ENCODE measurements around the gene RAPGEF2. TPM values are rescaled to one million over a fixed set of nuclear protein-coding genes. Genes with fewer than 3 reads are reported as not detected.

The RAPGEF2 gene
- total and polyA plus RNA-seq, 2 experiments from 2014 or later = 10.2 to 63.1 TPM

- TF ChIP-seq ZNF462 (CRISPR knock-in tag; IDR thresholded peaks at IDR 0.05) (no peak), ZNF331 (CRISPR knock-in tag; IDR thresholded peaks at IDR 0.05; ENCODE audit: low read depth) (no peak), NANOG (IDR thresholded peaks at IDR 0.05; ENCODE audit: borderline replicate concordance) (no peak)
Measured at GRCh38 chr4:159163521-159163920, 60.6 kb downstream of the RAPGEF2 start (continued).

- H3K36me3 ChIP-seq (ENCODE audit: insufficient read depth) = no peaks in the 10 kb centered on the region
- H3K9me3 Mint-ChIP-seq = no peaks in the 10 kb centered on the region
- TF ChIP-seq REST (IDR thresholded peaks at IDR 0.05; ENCODE audit: unreplicated experiment) = no peak
- TF ChIP-seq ZNF114 (CRISPR knock-in tag; IDR thresholded peaks at IDR 0.05) = no peak
- TF ChIP-seq POLR2AphosphoS5 (IDR thresholded peaks at IDR 0.05; ENCODE audit: low read depth) = no peak
- TF ChIP-seq NANOG (IDR thresholded peaks at IDR 0.05; ENCODE audit: borderline replicate concordance) = no peak
- TF ChIP-seq CTCF (conservative IDR thresholded peaks at IDR 0.05; ENCODE audit: low read depth in 2 of 2) = no peak
- no peak for TF ChIP-seq JUNB (IDR thresholded peaks at IDR 0.05; ENCODE audit: unreplicated experiment)
- no peak for TF ChIP-seq EZH2 (IDR thresholded peaks at IDR 0.05; ENCODE audit: low read depth, unreplicated experiment)
- no peak for TF ChIP-seq CREB1 (CRISPR knock-in tag; IDR thresholded peaks at IDR 0.05; ENCODE audit: low read depth)
- no peak for TF ChIP-seq STAT1 (IDR thresholded peaks at IDR 0.05; ENCODE audit: unreplicated experiment)
Measured at GRCh38 chr4:159169404-159170302, 66.8 kb downstream of the RAPGEF2 start.

More at GRCh38 chr4:159169404-159170302, 66.8 kb downstream of the RAPGEF2 start:
- peaks cover 31% of the 10 kb centered on the region for H3K4me1 ChIP-seq (ENCODE audit: insufficient read depth)
- Mint-ChIP-seq H3K27ac (no peak overlapping the region), H3K36me3 (ENCODE audit: low read depth) (no peaks in the 10 kb centered on the region), H3K4me3 (no peak overlapping the region), H3K27me3 (ENCODE audit: insufficient read depth, low read depth, poor library complexity) (no peaks in the 10 kb centered on the region), H3K4me1 (peaks cover 45% of the 10 kb centered on the region)
- no peak overlapping the region for H2AFZ ChIP-seq
- H3K9me2 ChIP-seq (ENCODE audit: insufficient read depth) = no peaks in the 10 kb centered on the region
- no peaks in the 10 kb centered on the region for H3F3A ChIP-seq (replicated peaks; ENCODE audit: low read depth)
- 0 out of 2 replicates have a peak, but pooled peaks cover 6% of the 10 kb centered on the region for H4K20me1 ChIP-seq (replicated peaks; ENCODE audit: insufficient read depth)
- H3K79me2 ChIP-seq (replicated peaks; ENCODE audit: insufficient read depth) = peaks cover 95% of the 10 kb centered on the region
- DNase-seq (ENCODE audit: low spot score) (no peak), ATAC-seq (no peak)
- no peak overlapping the region for H3K4me3 ChIP-seq
- no peaks in the 10 kb centered on the region for H3K27me3 ChIP-seq (ENCODE audit: insufficient read depth)
- H3K27ac ChIP-seq (ENCODE audit: low read depth) = no peak overlapping the region
- no peak overlapping the region for H3K4me2 ChIP-seq
